Measurements from ENCODE around the gene PCYT2. TPM values are rescaled to one million over a fixed set of nuclear protein-coding genes. Genes with fewer than 3 reads are reported as not detected.
"Not testable (repeated sequence)": the region's sequence is repeated elsewhere in the genome, so short reads cannot be mapped to it uniquely, and the experiment has no call there.

Gene PCYT2
- total RNA-seq, 1 experiment from 2014 or later: 51.5 TPM

- intact Hi-C loops (cut with micrococcal nuclease): no loop called here
- no TSS peak for BruUV-seq (replicated peaks)
- Histone ChIP-seq H3K4me1 (ENCODE audit: control insufficient read depth in 1 of 2, insufficient read depth in 2 of 2, low read length in 2 of 2) (peaks cover 41 to 60% of the 10 kb centered on the region in 2 experiments), H3K4me3 (replicated peaks in 1 of 2; ENCODE audit: low read depth in 1 of 2, low read length in 2 of 2) (no peak overlapping the region), H4K20me1 (ENCODE audit: insufficient read depth) (no peaks in the 10 kb centered on the region), H3K27me3 (ENCODE audit: insufficient read depth, low read length) (no peaks in the 10 kb centered on the region), H3K36me3 (ENCODE audit: control insufficient read depth in 1 of 2, insufficient read depth in 2 of 2, low read length in 2 of 2) (peaks cover 15 to 39% of the 10 kb centered on the region in 2 experiments; a peak in 3 of 4 replicates), H3K9me2 (ENCODE audit: insufficient read depth) (no peaks in the 10 kb centered on the region), H3K27ac (ENCODE audit: low read depth, low read length) (peak overlapping the region; percentile 13; the same call in 1 of the 2 replicates), H3K9ac (ENCODE audit: low read length) (no peak overlapping the region), H3K9me3 (ENCODE audit: control insufficient read depth in 1 of 2, insufficient read depth in 1 of 2, low read depth in 1 of 2, low read length in 2 of 2) (no peaks in the 10 kb centered on the region), H3K4me2 (ENCODE audit: low read length) (no peak overlapping the region), H3K79me2 (ENCODE audit: insufficient read depth, low read length) (peaks cover 96% of the 10 kb centered on the region), H2AFZ (ENCODE audit: low read depth, low read length, poor library complexity, severe bottlenecking) (no peak overlapping the region)
- TF ChIP-seq CEBPB (IDR thresholded peaks at IDR 0.05; ENCODE audit: low read depth) (no peak), POLR2AphosphoS5 (IDR thresholded peaks at IDR 0.05; ENCODE audit: low read depth, low read length) (no peak), ATF3 (IDR thresholded peaks at IDR 0.05) (no peak), POLR2A (IDR thresholded peaks at IDR 0.05; ENCODE audit: borderline replicate concordance, extremely low read depth, insufficient read depth, insufficient read length) (no peak)
- ATAC-seq (no peak), DNase-seq (ENCODE audit: low read depth, low spot score) (no peak)
- CTCF ChIA-PET: no interaction called here
- RAD21 ChIA-PET (ENCODE audit: low non-redundant PET in 1 of 2, low total read pairs in 2 of 2, uncharacterized antibody in 2 of 2, unreplicated experiment in 2 of 2): no interaction called here
- POLR2A ChIA-PET: no interaction called here
These were observed 9.7 kb upstream of the PCYT2 start for GRCh38 chr17:81920612-81921536.

GRCh38 chr17:81918832-81919545 lies 7.8 kb upstream of the PCYT2 start:
- POLR2A ChIA-PET: no interaction called here
- Histone ChIP-seq H3K9me3 (ENCODE audit: control insufficient read depth in 1 of 2, insufficient read depth in 1 of 2, low read depth in 1 of 2, low read length in 2 of 2) (no peaks in the 10 kb centered on the region), H3K4me1 (ENCODE audit: control insufficient read depth in 1 of 2, insufficient read depth in 2 of 2, low read length in 2 of 2) (peaks cover 27 to 46% of the 10 kb centered on the region in 2 experiments), H3K4me2 (ENCODE audit: low read length) (no peak overlapping the region), H3K9me2 (ENCODE audit: insufficient read depth) (no peaks in the 10 kb centered on the region), H3K4me3 (replicated peaks in 1 of 2; ENCODE audit: low read depth in 1 of 2, low read length in 2 of 2) (no peak overlapping the region), H4K20me1 (ENCODE audit: insufficient read depth) (no peaks in the 10 kb centered on the region), H3K27ac (ENCODE audit: low read depth, low read length) (peak overlapping the region; percentile 5; the same call in 1 of the 2 replicates), H2AFZ (ENCODE audit: low read depth, low read length, poor library complexity, severe bottlenecking) (no peak overlapping the region), H3K79me2 (ENCODE audit: insufficient read depth, low read length) (peaks cover 91% of the 10 kb centered on the region), H3K27me3 (ENCODE audit: insufficient read depth, low read length) (no peaks in the 10 kb centered on the region), H3K36me3 (ENCODE audit: control insufficient read depth in 1 of 2, insufficient read depth in 2 of 2, low read length in 2 of 2) (peaks cover 28 to 58% of the 10 kb centered on the region in 2 experiments; a peak in 3 of 4 replicates), H3K9ac (ENCODE audit: low read length) (no peak overlapping the region)
- TF ChIP-seq ATF3 (IDR thresholded peaks at IDR 0.05) (no peak), TCF7L2 (IDR thresholded peaks at IDR 0.05; ENCODE audit: borderline replicate concordance, extremely low read depth, insufficient read depth, insufficient read length) (no peak), CBX3 (IDR thresholded peaks at IDR 0.05; ENCODE audit: low read depth) (no peak), RAD21 (IDR thresholded peaks at IDR 0.05; ENCODE audit: low read depth) (no peak), CEBPB (IDR thresholded peaks at IDR 0.05; ENCODE audit: low read depth) (no peak), EZH2 (IDR thresholded peaks at IDR 0.05) (no peak), SRF (IDR thresholded peaks at IDR 0.05; ENCODE audit: low read depth) (no peak), JUND (IDR thresholded peaks at IDR 0.05) (no peak), SIN3A (IDR thresholded peaks at IDR 0.05; ENCODE audit: low read depth) (no peak), ELF1 (IDR thresholded peaks at IDR 0.05; ENCODE audit: borderline replicate concordance, low read depth) (no peak)
- RAD21 ChIA-PET (ENCODE audit: low non-redundant PET in 1 of 2, low total read pairs in 2 of 2, uncharacterized antibody in 2 of 2, unreplicated experiment in 2 of 2): no interaction called here
- DNase-seq (ENCODE audit: low read depth, low spot score): no peak
- CTCF ChIA-PET: no interaction called here
- intact Hi-C loops (cut with micrococcal nuclease): no loop called here
- ATAC-seq: no peak
- no TSS peak for BruUV-seq (replicated peaks)

- DNase-seq (ENCODE audit: low read depth, low spot score); BruUV-seq (replicated peaks); H2AFZ ChIP-seq (ENCODE audit: low read depth, low read length, poor library complexity, severe bottlenecking); RAD21 ChIA-PET (ENCODE audit: low non-redundant PET in 1 of 2, low total read pairs in 2 of 2, uncharacterized antibody in 2 of 2, unreplicated experiment in 2 of 2); H3K27ac ChIP-seq (ENCODE audit: low read depth, low read length); H3K9me3 ChIP-seq (ENCODE audit: control insufficient read depth in 1 of 2, insufficient read depth in 1 of 2, low read depth in 1 of 2, low read length in 2 of 2); intact Hi-C loops (cut with micrococcal nuclease); H3K27me3 ChIP-seq (ENCODE audit: insufficient read depth, low read length); H4K20me1 ChIP-seq (ENCODE audit: insufficient read depth); H3K9ac ChIP-seq (ENCODE audit: low read length); H3K9me2 ChIP-seq (ENCODE audit: insufficient read depth); POLR2A ChIA-PET; CTCF ChIA-PET: not testable (repeated sequence)
- H3K36me3 ChIP-seq (ENCODE audit: control insufficient read depth in 1 of 2, insufficient read depth in 2 of 2, low read length in 2 of 2): peaks cover 34 to 65% of the 10 kb centered on the region in 2 experiments; a peak in 3 of 4 replicates
- H3K4me2 ChIP-seq (ENCODE audit: low read length): peak overlapping the region; percentile 82
- H3K4me3 ChIP-seq (replicated peaks in 1 of 2; ENCODE audit: low read depth in 1 of 2, low read length in 2 of 2): peak overlapping the region; percentile 21 to 67; a peak in 3 of 4 replicates
- peak; percentile 41 for ATAC-seq
- H3K4me1 ChIP-seq (ENCODE audit: control insufficient read depth in 1 of 2, insufficient read depth in 2 of 2, low read length in 2 of 2): peaks cover 24 to 46% of the 10 kb centered on the region in 2 experiments
- H3K79me2 ChIP-seq (ENCODE audit: insufficient read depth, low read length): peaks cover 84% of the 10 kb centered on the region
These were observed 7.1 kb upstream of the PCYT2 start for GRCh38 chr17:81918333-81918669.
